Retinal pigment epithelial cell (primary cell): Measurements from ENCODE around the gene FAM120B.
"Not testable (repeated sequence)": the region's sequence is repeated elsewhere in the genome, so short reads cannot be mapped to it uniquely, and the experiment has no call there.

ENCODE experiments used
- DNase-seq: peaks from one replicate; pipeline ENCODE4 v3.0.0-alpha.2; 2010; ENCODE audit warnings: low read depth
- H3K4me3 ChIP-seq: 2 replicates; pipeline ENCODE4 v1.5.1; 2011; ENCODE audit warnings: mild to moderate bottlenecking, low read length, control low read depth, moderate library complexity
- CTCF ChIP-seq: conservative IDR thresholded peaks from 2 replicates; pipeline ENCODE4 v1.5.1; 2011; ENCODE audit warnings: low read depth, low read length, control low read depth, inconsistent platforms

FAM120B gene

DNA sequence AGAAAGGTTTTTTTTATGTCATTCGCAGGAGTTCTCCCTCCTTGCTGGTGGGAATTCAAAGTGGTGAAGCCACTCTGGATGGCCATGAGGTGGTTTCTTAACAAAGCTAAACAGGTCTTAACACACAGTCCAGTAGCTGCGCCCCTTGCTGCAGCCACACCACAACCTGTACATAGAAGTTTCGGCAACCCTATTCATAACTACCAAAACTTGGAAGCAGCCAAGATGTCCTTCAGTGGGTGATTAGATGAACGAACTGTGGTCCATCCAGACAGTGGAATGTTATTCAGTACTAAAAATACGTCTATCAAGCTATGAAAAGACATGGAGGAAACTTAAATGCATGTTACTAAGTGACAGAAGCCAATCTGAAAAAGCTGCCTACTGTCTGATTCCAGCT is 78.9 kb downstream of the FAM120B start:
- DNase-seq, result no peak
- no peak overlapping the region for H3K4me3 ChIP-seq
- TF ChIP-seq CTCF, result no peak

- no peak for DNase-seq
- H3K4me3 ChIP-seq, result no peak overlapping the region
- TF ChIP-seq CTCF, result no peak
Measured at GRCh38 chr6:170388113-170388512, 81.6 kb downstream of the FAM120B start.

DNA sequence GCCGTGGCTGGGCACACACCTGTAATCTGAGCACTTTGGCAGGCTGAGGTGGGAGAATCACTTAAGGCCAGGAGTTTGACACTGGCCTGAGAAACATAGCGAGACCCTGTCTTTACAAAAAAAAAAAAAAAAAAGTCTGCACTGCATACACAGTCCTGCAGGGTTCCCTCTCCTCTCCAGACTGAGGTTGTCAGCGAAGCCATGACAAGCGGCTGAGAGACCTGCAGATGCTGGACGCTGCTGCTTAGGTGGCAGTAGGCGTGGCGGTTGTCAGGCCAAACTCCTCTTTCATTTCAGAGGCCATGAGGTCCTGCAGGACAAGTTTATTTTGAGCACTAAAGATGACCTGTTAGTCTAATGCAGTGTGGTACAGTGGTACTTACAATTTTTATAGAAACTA is 86.5 kb downstream of the FAM120B start:
- TF ChIP-seq CTCF, result no peak
- no peak overlapping the region for H3K4me3 ChIP-seq
- no peak for DNase-seq

- DNase-seq, result no peak
- H3K4me3 ChIP-seq, result no peak overlapping the region
- no peak for TF ChIP-seq CTCF
Measured at GRCh38 chr6:170393807-170394399, 87.3 kb downstream of the FAM120B start.

DNA sequence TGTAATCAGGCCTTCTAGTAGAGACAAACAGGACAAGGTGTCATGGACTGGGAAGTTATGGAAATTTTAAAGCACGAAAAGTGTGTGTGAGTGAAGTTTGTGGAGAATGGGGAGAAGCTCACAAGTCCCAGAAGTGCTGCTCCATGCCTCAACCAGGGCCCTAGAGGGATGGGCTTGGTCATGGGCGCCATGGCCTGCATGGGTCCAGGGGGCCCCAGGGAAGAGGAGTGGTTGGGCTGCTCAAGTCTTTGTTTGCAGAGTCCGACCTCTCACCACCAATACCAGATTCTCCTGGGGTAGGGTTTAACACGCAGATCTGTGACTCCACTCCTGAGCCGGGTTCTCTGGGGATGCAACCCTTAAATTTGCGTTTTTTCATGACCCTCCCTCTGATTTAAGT is 88.4 kb downstream of the FAM120B start:
- DNase-seq, result no peak
- TF ChIP-seq CTCF, result no peak
- H3K4me3 ChIP-seq, result no peak overlapping the region

DNA sequence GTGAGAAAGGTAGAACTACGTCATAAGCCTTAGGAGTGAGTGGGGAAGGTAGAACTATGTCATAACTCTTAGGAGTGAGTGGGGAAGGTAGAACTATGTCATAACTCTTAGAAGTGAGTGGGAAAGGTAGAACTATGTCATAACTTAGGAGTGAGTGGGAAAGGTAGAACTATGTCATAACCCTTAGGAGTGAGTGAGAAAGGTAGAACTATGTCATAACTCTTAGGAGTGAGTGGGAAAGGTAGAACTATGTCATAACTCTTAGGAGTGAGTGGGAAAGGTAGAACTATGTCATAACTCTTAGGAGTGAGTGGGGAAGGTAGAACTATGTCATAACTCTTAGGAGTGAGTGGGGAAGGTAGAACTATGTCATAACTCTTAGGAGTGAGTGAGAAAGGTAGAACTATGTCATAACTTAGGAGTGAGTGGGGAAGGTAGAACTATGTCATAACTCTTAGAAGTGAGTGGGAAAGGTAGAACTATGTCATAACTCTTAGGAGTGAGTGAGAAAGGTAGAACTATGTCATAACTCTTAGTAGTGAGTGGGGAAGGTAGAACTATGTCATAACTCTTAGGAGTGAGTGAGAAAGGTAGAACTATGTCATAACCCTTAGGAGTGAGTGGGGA is 92.3 kb downstream of the FAM120B start:
- not testable (repeated sequence) for H3K4me3 ChIP-seq, DNase-seq

GRCh38 chr6:170399955-170400558 is 93.5 kb downstream of the FAM120B start:
- not testable (repeated sequence) for DNase-seq, H3K4me3 ChIP-seq

GRCh38 chr6:170402318-170403040 is 95.9 kb downstream of the FAM120B start:
- no peak for TF ChIP-seq CTCF
- no peak for DNase-seq

More at GRCh38 chr6:170402318-170403040, 95.9 kb downstream of the FAM120B start:
- no peak overlapping the region for H3K4me3 ChIP-seq
